ENCODE data around the gene SLC9A4.
"Not testable (repeated sequence)": the region's sequence is repeated elsewhere in the genome, so short reads cannot be mapped to it uniquely, and the experiment has no call there.

The SLC9A4 gene

DNA sequence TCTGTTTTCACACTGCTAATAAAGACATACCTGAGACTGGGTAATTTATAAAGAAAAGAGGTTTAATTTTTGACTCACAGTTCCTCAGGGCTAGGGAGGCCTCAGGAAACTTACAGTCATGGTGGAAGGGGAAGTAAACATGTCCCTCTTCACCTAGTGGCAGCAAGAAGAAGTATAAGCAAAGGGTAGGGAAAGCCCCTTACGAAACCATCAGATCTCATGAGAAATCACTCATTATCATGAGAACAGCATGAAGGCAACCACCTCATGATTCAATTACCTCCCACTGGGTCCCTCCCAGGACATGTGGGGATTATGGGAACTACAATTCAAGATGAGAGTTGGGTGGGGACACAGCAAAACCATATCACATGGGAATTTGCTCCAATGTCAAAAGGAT, 89.5 kb downstream of the SLC9A4 start:
- H3K27me3 ChIP-seq (ENCODE audit: control insufficient read depth in 2 of 2, insufficient read depth in 2 of 2, low read length in 2 of 2); H3K4me1 ChIP-seq (ENCODE audit: control insufficient read depth in 2 of 2, insufficient read depth in 2 of 2, low read length in 2 of 2); H3K9ac ChIP-seq (ENCODE audit: low read depth in 1 of 2, low read length in 2 of 2); H3K27ac ChIP-seq (ENCODE audit: low read depth in 2 of 2, low read length in 2 of 2); H3K4me3 ChIP-seq (ENCODE audit: low read length in 2 of 2); H3K9me3 ChIP-seq (ENCODE audit: control insufficient read depth in 2 of 2, low read length in 2 of 2); H3K36me3 ChIP-seq (ENCODE audit: control insufficient read depth in 2 of 2, insufficient read depth in 2 of 2, low read length in 2 of 2): not testable (repeated sequence)

DNA sequence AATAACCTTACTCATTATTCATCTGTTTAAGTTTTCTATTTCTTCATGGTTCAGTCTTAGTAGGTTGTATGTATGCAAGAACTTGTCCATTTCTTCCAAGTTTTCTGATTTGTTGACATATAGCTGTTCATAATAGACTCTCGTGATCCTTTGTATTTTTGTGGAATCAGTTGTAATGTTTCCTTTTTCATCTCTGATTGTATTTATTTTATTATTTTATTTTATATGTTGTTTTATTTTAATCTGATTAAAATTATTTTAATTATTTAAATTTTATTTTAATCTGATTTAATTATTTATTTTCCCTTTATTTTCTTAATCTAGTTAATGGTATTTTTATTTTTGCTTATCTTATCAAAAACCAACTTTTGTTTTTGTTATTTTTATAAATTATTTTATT, 102.9 kb downstream of the SLC9A4 start:
- H3K4me3 ChIP-seq (ENCODE audit: low read length in 2 of 2) = no peak overlapping the region
- no peaks in the 10 kb centered on the region for H3K27me3 ChIP-seq (ENCODE audit: control insufficient read depth in 2 of 2, insufficient read depth in 2 of 2, low read length in 2 of 2)
- H3K9me3 ChIP-seq (ENCODE audit: control insufficient read depth in 2 of 2, low read length in 2 of 2) = no peaks in the 10 kb centered on the region
- H3K9ac ChIP-seq (ENCODE audit: low read depth in 1 of 2, low read length in 2 of 2) = no peak overlapping the region
- H3K4me1 ChIP-seq (ENCODE audit: control insufficient read depth in 2 of 2, insufficient read depth in 2 of 2, low read length in 2 of 2) = no peaks in the 10 kb centered on the region
- no peak overlapping the region for H3K27ac ChIP-seq (ENCODE audit: low read depth in 2 of 2, low read length in 2 of 2)
- no peaks in the 10 kb centered on the region for H3K36me3 ChIP-seq (ENCODE audit: control insufficient read depth in 2 of 2, insufficient read depth in 2 of 2, low read length in 2 of 2)

DNA sequence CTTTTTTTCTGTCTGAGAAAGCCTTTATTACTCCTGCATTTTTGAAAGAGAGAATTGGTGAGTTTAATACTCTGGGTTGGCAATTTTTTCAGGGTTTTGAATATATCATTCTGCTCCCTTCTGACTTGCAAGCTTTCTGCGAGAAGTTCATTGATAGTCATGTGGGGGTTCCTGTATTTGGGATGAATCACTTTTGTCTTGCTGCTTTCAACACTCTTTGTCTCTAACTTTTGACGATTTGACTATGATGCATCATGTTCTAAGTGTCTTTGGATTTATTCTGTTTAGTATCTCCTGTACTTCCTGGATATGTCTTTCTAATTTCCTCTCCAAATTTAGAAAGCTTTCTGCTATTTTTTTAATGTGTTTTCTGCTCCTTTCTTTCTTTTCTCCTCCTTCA, 105.3 kb downstream of the SLC9A4 start:
- no peak overlapping the region for H3K9ac ChIP-seq (ENCODE audit: low read depth in 1 of 2, low read length in 2 of 2)
- no peak overlapping the region for H3K27ac ChIP-seq (ENCODE audit: low read depth in 2 of 2, low read length in 2 of 2)
- no peaks in the 10 kb centered on the region for H3K36me3 ChIP-seq (ENCODE audit: control insufficient read depth in 2 of 2, insufficient read depth in 2 of 2, low read length in 2 of 2)
- no peaks in the 10 kb centered on the region for H3K27me3 ChIP-seq (ENCODE audit: control insufficient read depth in 2 of 2, insufficient read depth in 2 of 2, low read length in 2 of 2)
- no peaks in the 10 kb centered on the region for H3K4me1 ChIP-seq (ENCODE audit: control insufficient read depth in 2 of 2, insufficient read depth in 2 of 2, low read length in 2 of 2)
- no peak overlapping the region for H3K4me3 ChIP-seq (ENCODE audit: low read length in 2 of 2)
- H3K9me3 ChIP-seq (ENCODE audit: control insufficient read depth in 2 of 2, low read length in 2 of 2) = no peaks in the 10 kb centered on the region

DNA sequence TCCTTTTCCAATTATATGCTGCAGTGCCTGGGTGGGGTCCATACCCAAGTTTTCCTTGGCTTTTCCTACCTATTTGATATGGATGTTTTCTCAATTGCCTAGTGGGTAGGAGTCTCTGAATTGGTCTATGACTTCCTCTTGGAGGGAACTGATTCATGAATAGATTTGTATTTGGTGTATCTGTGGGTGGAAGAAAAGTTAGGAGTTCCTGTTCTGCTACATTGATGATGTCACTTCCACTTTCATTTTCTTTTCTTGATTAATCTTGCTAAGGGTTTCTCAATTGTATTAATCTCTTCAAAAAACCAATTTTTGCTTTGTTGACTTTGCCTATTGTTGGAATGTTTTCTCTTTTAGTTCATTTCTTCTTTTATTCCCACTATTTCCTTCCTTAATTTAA, 108.9 kb downstream of the SLC9A4 start:
- Histone ChIP-seq H3K4me1 (ENCODE audit: control insufficient read depth in 2 of 2, insufficient read depth in 2 of 2, low read length in 2 of 2) (peaks cover 5 to 7% of the 10 kb centered on the region in 2 donors), H3K9ac (ENCODE audit: low read depth in 1 of 2, low read length in 2 of 2) (no peak overlapping the region), H3K9me3 (ENCODE audit: control insufficient read depth in 2 of 2, low read length in 2 of 2) (no peaks in the 10 kb centered on the region), H3K4me3 (ENCODE audit: low read length in 2 of 2) (no peak overlapping the region), H3K27ac (ENCODE audit: low read depth in 2 of 2, low read length in 2 of 2) (no peak overlapping the region), H3K27me3 (ENCODE audit: control insufficient read depth in 2 of 2, insufficient read depth in 2 of 2, low read length in 2 of 2) (no peaks in the 10 kb centered on the region), H3K36me3 (ENCODE audit: control insufficient read depth in 2 of 2, insufficient read depth in 2 of 2, low read length in 2 of 2) (no peaks in the 10 kb centered on the region)

DNA sequence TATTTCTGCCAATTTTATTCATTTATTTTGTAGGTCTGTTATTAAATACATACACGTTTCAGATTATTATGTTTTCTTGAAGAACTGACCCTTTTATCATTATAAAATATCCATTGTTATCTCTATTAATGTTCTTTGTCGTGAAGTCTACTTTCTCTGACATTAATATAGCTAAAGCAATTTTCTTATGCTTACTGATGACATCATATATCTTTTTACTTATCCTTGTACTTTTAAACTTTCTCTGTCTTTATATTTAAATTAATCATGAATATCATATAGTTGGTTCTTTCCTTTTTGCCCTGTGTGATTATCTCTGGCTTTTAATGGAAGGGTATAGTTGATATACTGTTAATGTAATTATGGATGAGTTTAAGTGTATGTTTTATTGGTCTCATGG, 109.8 kb downstream of the SLC9A4 start:
- Histone ChIP-seq H3K4me1 (ENCODE audit: control insufficient read depth in 2 of 2, insufficient read depth in 2 of 2, low read length in 2 of 2) (peaks cover 5 to 7% of the 10 kb centered on the region in 2 donors), H3K36me3 (ENCODE audit: control insufficient read depth in 2 of 2, insufficient read depth in 2 of 2, low read length in 2 of 2) (no peaks in the 10 kb centered on the region), H3K27ac (ENCODE audit: low read depth in 2 of 2, low read length in 2 of 2) (no peak overlapping the region), H3K27me3 (ENCODE audit: control insufficient read depth in 2 of 2, insufficient read depth in 2 of 2, low read length in 2 of 2) (no peaks in the 10 kb centered on the region), H3K4me3 (ENCODE audit: low read length in 2 of 2) (no peak overlapping the region), H3K9me3 (ENCODE audit: control insufficient read depth in 2 of 2, low read length in 2 of 2) (no peaks in the 10 kb centered on the region), H3K9ac (ENCODE audit: low read depth in 1 of 2, low read length in 2 of 2) (no peak overlapping the region)

Data from mucosa of rectum (tissue), 2 donors.